Endometrial microvascular endothelial cells (primary cell): ENCODE measurements around the gene TM4SF18. TPM values are rescaled to one million over a fixed set of nuclear protein-coding genes. Genes with fewer than 3 reads are reported as not detected.

Experiments used
- in situ Hi-C: cut with HindIII; loops from 2 replicates; pipeline ENCODE4 v1.10.0; 2017; ENCODE audit warnings: low sequenced_read_pairs, low pct_unique_long_range_greater_than_20kb; ENCODE audit errors: inconsistent ontology term
- total RNA-seq: library from RNA; depleted of rRNA; stranded (reverse); fragments of >200 nt; gene quantifications from one replicate; pipeline ENCODE4 v1.2.3, GENCODE V29; 2015; ENCODE audit errors: inconsistent ontology term

The TM4SF18 gene
- total RNA-seq, 1 donor from 2014 or later: 119 TPM

GRCh38 chr3:149270180-149270579 is 63.3 kb downstream of the TM4SF18 start:
- in situ Hi-C loops: no loop called here

DNA sequence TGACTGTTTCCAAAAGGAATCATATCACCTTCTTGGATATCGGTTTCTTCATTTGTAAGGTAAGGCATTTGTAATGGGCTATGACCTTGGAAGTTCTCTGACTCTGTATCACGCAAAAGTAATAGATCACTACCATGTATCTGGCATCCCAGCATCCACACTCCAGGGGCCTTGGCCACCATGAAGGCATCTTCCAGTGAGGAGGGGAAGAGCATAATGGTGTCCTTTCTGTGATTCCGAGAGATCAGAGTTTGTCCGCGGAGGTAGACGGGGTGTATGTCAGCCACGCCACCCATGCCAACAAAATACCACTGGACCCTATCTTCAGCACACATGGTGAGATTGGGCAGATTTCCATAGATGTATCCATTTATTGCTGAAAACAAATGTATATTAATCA is 63.7 kb downstream of the TM4SF18 start:
- in situ Hi-C loops: no loop called here

Other genes with a start within 250 kb of the TM4SF18 start
- gene HLTF, start 247.1 kb downstream of the TM4SF18 start, total RNA-seq: 17.2 TPM
- 34.8 TPM for gene HPS3, start 204.0 kb downstream of the TM4SF18 start, total RNA-seq
- not detected for gene CP, start 111.8 kb downstream of the TM4SF18 start, total RNA-seq
- 539 TPM for gene TM4SF1, start 44.0 kb upstream of the TM4SF18 start, total RNA-seq
- not detected for gene TM4SF4, start 141.1 kb upstream of the TM4SF18 start, total RNA-seq